GM23338 (cell line): Measurements from ENCODE around the gene GIMAP2. TPM values are rescaled to one million over a fixed set of nuclear protein-coding genes. Genes with fewer than 3 reads are reported as not detected.

Experiments used
- ATAC-seq: fragments of 200-7000 bp; cut with Tn5 transposase; 3 replicates; pipeline ENCODE4 v1.9.1; 2020
- DNase-seq: peaks from one replicate; pipeline ENCODE4 v3.0.0-alpha.2; 2015; ENCODE audit warnings: low spot score
- H2AFZ ChIP-seq: fragments of 200-600 bp; sonication (generic); 2 replicates; pipeline ENCODE4 v1.8.0; 2016; ENCODE audit warnings: antibody characterized with exemption, mild to moderate bottlenecking, moderate library complexity
- H3F3A ChIP-seq: fragments of 200-600 bp; sonication (generic); replicated peaks from 2 replicates; pipeline ENCODE4 v1.8.0; 2017; ENCODE audit warnings: antibody characterized with exemption, mixed run types, low read depth
- H3K27ac ChIP-seq: fragments of 200-600 bp; sonication (generic); 2 replicates; pipeline ENCODE4 v1.6.1; 2016; ENCODE audit warnings: low read depth
- H3K27me3 ChIP-seq: fragments of 200-600 bp; sonication (generic); 2 replicates; pipeline ENCODE4 v1.8.0; 2016; ENCODE audit warnings: mild to moderate bottlenecking, mixed run types, moderate library complexity; ENCODE audit not compliant: insufficient read depth
- H3K36me3 ChIP-seq: fragments of 200-600 bp; sonication (generic); 2 replicates; pipeline ENCODE4 v1.8.0; 2016; ENCODE audit warnings: mild to moderate bottlenecking; ENCODE audit not compliant: insufficient read depth
- H3K4me1 ChIP-seq: fragments of 200-600 bp; sonication (generic); 2 replicates; pipeline ENCODE4 v1.8.0; 2016; ENCODE audit warnings: mild to moderate bottlenecking, moderate library complexity; ENCODE audit not compliant: insufficient read depth
- H3K4me2 ChIP-seq: fragments of 200-600 bp; sonication (generic); 2 replicates; pipeline ENCODE4 v1.7.1; 2017; ENCODE audit warnings: mixed run types
- H3K4me3 ChIP-seq: fragments of 200-600 bp; sonication (generic); 2 replicates; pipeline ENCODE4 v1.6.1; 2016; ENCODE audit warnings: mixed run types
- H3K79me2 ChIP-seq: fragments of 200-600 bp; sonication (generic); replicated peaks from 2 replicates; pipeline ENCODE4 v1.8.0; 2017; ENCODE audit warnings: mild to moderate bottlenecking; ENCODE audit not compliant: insufficient read depth
- H3K9me2 ChIP-seq: fragments of 200-600 bp; sonication (generic); 2 replicates; pipeline ENCODE4 v1.8.0; 2017; ENCODE audit not compliant: insufficient read depth
- H4K20me1 ChIP-seq: fragments of 200-600 bp; sonication (generic); replicated peaks from 2 replicates; pipeline ENCODE4 v1.8.0; 2017; ENCODE audit warnings: mild to moderate bottlenecking; ENCODE audit not compliant: insufficient read depth
- H3K27ac Mint-ChIP-seq: 2 replicates; pipeline ENCODE4 v1.8.0; 2020; ENCODE audit warnings: inconsistent platforms, mild to moderate bottlenecking, moderate library complexity, mixed read lengths
- H3K27me3 Mint-ChIP-seq: 3 replicates; pipeline ENCODE4 v1.8.0; 2022; ENCODE audit warnings: low read depth, mild to moderate bottlenecking, moderate library complexity, mixed read lengths, inconsistent platforms; ENCODE audit not compliant: insufficient read depth, poor library complexity
- H3K36me3 Mint-ChIP-seq: 3 replicates; pipeline ENCODE4 v1.8.0; 2021; ENCODE audit warnings: low read depth, mild to moderate bottlenecking, inconsistent platforms, moderate library complexity, mixed read lengths
- H3K4me1 Mint-ChIP-seq: 3 replicates; pipeline ENCODE4 v1.8.0; 2020; ENCODE audit warnings: mild to moderate bottlenecking, inconsistent platforms, mixed read lengths
- H3K4me3 Mint-ChIP-seq: 3 replicates; pipeline ENCODE4 v1.8.0; 2021; ENCODE audit warnings: moderate library complexity, mild to moderate bottlenecking, inconsistent platforms, mixed read lengths
- H3K9me3 Mint-ChIP-seq: 3 replicates; pipeline ENCODE4 v1.8.0; 2020; ENCODE audit warnings: moderate library complexity, mild to moderate bottlenecking, inconsistent platforms, mixed read lengths
- CREB1 ChIP-seq: fragments of 250-450 bp; sonication (Bioruptor Pico); IDR thresholded peaks from 2 replicates; pipeline ENCODE4 v1.5.0; 2020; ENCODE audit warnings: low read depth, mild to moderate bottlenecking, moderate library complexity
- ETS1 ChIP-seq: IDR thresholded peaks from 2 replicates; pipeline ENCODE4 v1.6.1; 2016; ENCODE audit warnings: antibody characterized with exemption
- EZH2 ChIP-seq: fragments of 200-600 bp; sonication (generic); IDR thresholded peaks from one replicate; pipeline ENCODE4 v1.8.0; 2017; ENCODE audit warnings: antibody characterized with exemption, mild to moderate bottlenecking, low read depth; ENCODE audit not compliant: unreplicated experiment
- EZH2phosphoT487 ChIP-seq: fragments of 200-600 bp; sonication (generic); IDR thresholded peaks from one replicate; pipeline ENCODE4 v1.8.1; 2018; ENCODE audit warnings: antibody characterized with exemption; ENCODE audit not compliant: unreplicated experiment
- JUNB ChIP-seq: IDR thresholded peaks from one replicate; pipeline ENCODE4 v1.6.1; 2016; ENCODE audit warnings: antibody characterized with exemption; ENCODE audit not compliant: unreplicated experiment
- POLR2AphosphoS5 ChIP-seq: IDR thresholded peaks from 2 replicates; pipeline ENCODE4 v1.6.1; 2016; ENCODE audit warnings: antibody characterized with exemption, low read depth
- STAT1 ChIP-seq: IDR thresholded peaks from one replicate; pipeline ENCODE4 v1.6.1; 2016; ENCODE audit warnings: antibody characterized with exemption; ENCODE audit not compliant: unreplicated experiment
- ZNF114 ChIP-seq: fragments of 250-450 bp; sonication (Bioruptor Pico); IDR thresholded peaks from 2 replicates; pipeline ENCODE4 v1.5.0; 2020; ENCODE audit warnings: mild to moderate bottlenecking, moderate library complexity
- ZNF331 ChIP-seq: fragments of 250-450 bp; sonication (Bioruptor Pico); IDR thresholded peaks from 2 replicates; pipeline ENCODE4 v1.5.0; 2020; ENCODE audit warnings: low read depth, mild to moderate bottlenecking, moderate library complexity
- polyA plus RNA-seq: library from polyadenylated mRNA; unstranded; fragments of >200 nt; fragmentation: Nextera tagmentation; extraction: Ambion mirVana; gene quantifications from 2 replicates; pipeline ENCODE4 v1.2.1, GENCODE V29; 2016
- total RNA-seq: library from RNA; depleted of rRNA; stranded (reverse); fragments of >200 nt; shearing (Covaris generic); gene quantifications from 2 replicates; pipeline ENCODE4 v1.2.3, GENCODE V29; 2014
- TF ChIP-seq, protein P1 (sequence below), 2 experiments: fragments of 200-600 bp in 1 of 2; sonication (generic) in 1 of 2; conservative IDR thresholded peaks; 2 replicates each; pipeline versions ENCODE4 v1.5.1 to v1.6.1; 2016 to 2017; ENCODE audit warnings: antibody characterized with exemption in 2 of 2, low read depth in 2 of 2, mild to moderate bottlenecking in 2 of 2, moderate library complexity in 1 of 2
- TF ChIP-seq, protein P2 (sequence below): fragments of 250-450 bp; sonication (Bioruptor Pico); IDR thresholded peaks from 2 replicates; pipeline ENCODE4 v1.5.0; 2020; ENCODE audit warnings: mild to moderate bottlenecking, moderate library complexity

GIMAP2 gene
- total and polyA plus RNA-seq, 2 experiments from 2014 or later = not detected

- Histone ChIP-seq H2AFZ (no peak overlapping the region), H3F3A (no peaks in the 10 kb centered on the region), H3K4me3 (no peak overlapping the region), H3K4me1 (no peaks in the 10 kb centered on the region), H3K27ac (no peak overlapping the region), H3K36me3 (no peaks in the 10 kb centered on the region), H3K27me3 (no peaks in the 10 kb centered on the region), H3K79me2 (no peaks in the 10 kb centered on the region), H3K9me2 (no peaks in the 10 kb centered on the region; the same call in 1 of the 2 replicates), H4K20me1 (no peaks in the 10 kb centered on the region), H3K4me2 (no peak overlapping the region)
- DNase-seq (no peak), ATAC-seq (no peak)
- no peak overlapping the region for H3K27ac Mint-ChIP-seq
- H3K4me3 Mint-ChIP-seq = no peak overlapping the region
- H3K36me3 Mint-ChIP-seq = no peaks in the 10 kb centered on the region
- TF ChIP-seq ZNF114 (no peak), CREB1 (CRISPR knock-in tag) (no peak)
- H3K9me3 Mint-ChIP-seq = 0 out of 3 replicates have a peak, but pooled peaks cover under 1% of the 10 kb centered on the region
- H3K4me1 Mint-ChIP-seq = no peaks in the 10 kb centered on the region
- peaks cover 3% of the 10 kb centered on the region for H3K27me3 Mint-ChIP-seq
These were observed 40.1 kb upstream of the GIMAP2 start for GRCh38 chr7:150645259-150646020.

- Histone ChIP-seq H3F3A (no peaks in the 10 kb centered on the region), H3K27me3 (no peaks in the 10 kb centered on the region), H2AFZ (no peak overlapping the region), H3K9me2 (0 out of 2 replicates have a peak, but pooled peaks cover 5% of the 10 kb centered on the region), H3K4me3 (no peak overlapping the region), H3K79me2 (no peaks in the 10 kb centered on the region), H3K27ac (no peak overlapping the region), H3K4me2 (no peak overlapping the region), H3K4me1 (no peaks in the 10 kb centered on the region), H3K36me3 (no peaks in the 10 kb centered on the region), H4K20me1 (no peaks in the 10 kb centered on the region)
- no peak overlapping the region for H3K4me3 Mint-ChIP-seq
- no peak for ATAC-seq
- H3K27me3 Mint-ChIP-seq = peaks cover 2% of the 10 kb centered on the region
- no peak for DNase-seq
- H3K9me3 Mint-ChIP-seq = peaks cover 8% of the 10 kb centered on the region
- no peaks in the 10 kb centered on the region for H3K36me3 Mint-ChIP-seq
- no peaks in the 10 kb centered on the region for H3K4me1 Mint-ChIP-seq
- no peak overlapping the region for H3K27ac Mint-ChIP-seq
- no peak for TF ChIP-seq ZNF331
- TF ChIP-seq, protein P1, sequence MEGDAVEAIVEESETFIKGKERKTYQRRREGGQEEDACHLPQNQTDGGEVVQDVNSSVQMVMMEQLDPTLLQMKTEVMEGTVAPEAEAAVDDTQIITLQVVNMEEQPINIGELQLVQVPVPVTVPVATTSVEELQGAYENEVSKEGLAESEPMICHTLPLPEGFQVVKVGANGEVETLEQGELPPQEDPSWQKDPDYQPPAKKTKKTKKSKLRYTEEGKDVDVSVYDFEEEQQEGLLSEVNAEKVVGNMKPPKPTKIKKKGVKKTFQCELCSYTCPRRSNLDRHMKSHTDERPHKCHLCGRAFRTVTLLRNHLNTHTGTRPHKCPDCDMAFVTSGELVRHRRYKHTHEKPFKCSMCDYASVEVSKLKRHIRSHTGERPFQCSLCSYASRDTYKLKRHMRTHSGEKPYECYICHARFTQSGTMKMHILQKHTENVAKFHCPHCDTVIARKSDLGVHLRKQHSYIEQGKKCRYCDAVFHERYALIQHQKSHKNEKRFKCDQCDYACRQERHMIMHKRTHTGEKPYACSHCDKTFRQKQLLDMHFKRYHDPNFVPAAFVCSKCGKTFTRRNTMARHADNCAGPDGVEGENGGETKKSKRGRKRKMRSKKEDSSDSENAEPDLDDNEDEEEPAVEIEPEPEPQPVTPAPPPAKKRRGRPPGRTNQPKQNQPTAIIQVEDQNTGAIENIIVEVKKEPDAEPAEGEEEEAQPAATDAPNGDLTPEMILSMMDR (conservative IDR thresholded peaks at IDR 0.05; ENCODE audit: low read depth in 2 of 2) = no peak
- no peak for TF ChIP-seq ETS1
- no peak for TF ChIP-seq EZH2
- TF ChIP-seq CREB1 (CRISPR knock-in tag) = no peak
- no peak for TF ChIP-seq STAT1
- TF ChIP-seq EZH2phosphoT487 = no peak
- no peak for TF ChIP-seq ZNF114
- no peak for TF ChIP-seq POLR2AphosphoS5
- TF ChIP-seq JUNB = no peak
- TF ChIP-seq, protein P2, sequence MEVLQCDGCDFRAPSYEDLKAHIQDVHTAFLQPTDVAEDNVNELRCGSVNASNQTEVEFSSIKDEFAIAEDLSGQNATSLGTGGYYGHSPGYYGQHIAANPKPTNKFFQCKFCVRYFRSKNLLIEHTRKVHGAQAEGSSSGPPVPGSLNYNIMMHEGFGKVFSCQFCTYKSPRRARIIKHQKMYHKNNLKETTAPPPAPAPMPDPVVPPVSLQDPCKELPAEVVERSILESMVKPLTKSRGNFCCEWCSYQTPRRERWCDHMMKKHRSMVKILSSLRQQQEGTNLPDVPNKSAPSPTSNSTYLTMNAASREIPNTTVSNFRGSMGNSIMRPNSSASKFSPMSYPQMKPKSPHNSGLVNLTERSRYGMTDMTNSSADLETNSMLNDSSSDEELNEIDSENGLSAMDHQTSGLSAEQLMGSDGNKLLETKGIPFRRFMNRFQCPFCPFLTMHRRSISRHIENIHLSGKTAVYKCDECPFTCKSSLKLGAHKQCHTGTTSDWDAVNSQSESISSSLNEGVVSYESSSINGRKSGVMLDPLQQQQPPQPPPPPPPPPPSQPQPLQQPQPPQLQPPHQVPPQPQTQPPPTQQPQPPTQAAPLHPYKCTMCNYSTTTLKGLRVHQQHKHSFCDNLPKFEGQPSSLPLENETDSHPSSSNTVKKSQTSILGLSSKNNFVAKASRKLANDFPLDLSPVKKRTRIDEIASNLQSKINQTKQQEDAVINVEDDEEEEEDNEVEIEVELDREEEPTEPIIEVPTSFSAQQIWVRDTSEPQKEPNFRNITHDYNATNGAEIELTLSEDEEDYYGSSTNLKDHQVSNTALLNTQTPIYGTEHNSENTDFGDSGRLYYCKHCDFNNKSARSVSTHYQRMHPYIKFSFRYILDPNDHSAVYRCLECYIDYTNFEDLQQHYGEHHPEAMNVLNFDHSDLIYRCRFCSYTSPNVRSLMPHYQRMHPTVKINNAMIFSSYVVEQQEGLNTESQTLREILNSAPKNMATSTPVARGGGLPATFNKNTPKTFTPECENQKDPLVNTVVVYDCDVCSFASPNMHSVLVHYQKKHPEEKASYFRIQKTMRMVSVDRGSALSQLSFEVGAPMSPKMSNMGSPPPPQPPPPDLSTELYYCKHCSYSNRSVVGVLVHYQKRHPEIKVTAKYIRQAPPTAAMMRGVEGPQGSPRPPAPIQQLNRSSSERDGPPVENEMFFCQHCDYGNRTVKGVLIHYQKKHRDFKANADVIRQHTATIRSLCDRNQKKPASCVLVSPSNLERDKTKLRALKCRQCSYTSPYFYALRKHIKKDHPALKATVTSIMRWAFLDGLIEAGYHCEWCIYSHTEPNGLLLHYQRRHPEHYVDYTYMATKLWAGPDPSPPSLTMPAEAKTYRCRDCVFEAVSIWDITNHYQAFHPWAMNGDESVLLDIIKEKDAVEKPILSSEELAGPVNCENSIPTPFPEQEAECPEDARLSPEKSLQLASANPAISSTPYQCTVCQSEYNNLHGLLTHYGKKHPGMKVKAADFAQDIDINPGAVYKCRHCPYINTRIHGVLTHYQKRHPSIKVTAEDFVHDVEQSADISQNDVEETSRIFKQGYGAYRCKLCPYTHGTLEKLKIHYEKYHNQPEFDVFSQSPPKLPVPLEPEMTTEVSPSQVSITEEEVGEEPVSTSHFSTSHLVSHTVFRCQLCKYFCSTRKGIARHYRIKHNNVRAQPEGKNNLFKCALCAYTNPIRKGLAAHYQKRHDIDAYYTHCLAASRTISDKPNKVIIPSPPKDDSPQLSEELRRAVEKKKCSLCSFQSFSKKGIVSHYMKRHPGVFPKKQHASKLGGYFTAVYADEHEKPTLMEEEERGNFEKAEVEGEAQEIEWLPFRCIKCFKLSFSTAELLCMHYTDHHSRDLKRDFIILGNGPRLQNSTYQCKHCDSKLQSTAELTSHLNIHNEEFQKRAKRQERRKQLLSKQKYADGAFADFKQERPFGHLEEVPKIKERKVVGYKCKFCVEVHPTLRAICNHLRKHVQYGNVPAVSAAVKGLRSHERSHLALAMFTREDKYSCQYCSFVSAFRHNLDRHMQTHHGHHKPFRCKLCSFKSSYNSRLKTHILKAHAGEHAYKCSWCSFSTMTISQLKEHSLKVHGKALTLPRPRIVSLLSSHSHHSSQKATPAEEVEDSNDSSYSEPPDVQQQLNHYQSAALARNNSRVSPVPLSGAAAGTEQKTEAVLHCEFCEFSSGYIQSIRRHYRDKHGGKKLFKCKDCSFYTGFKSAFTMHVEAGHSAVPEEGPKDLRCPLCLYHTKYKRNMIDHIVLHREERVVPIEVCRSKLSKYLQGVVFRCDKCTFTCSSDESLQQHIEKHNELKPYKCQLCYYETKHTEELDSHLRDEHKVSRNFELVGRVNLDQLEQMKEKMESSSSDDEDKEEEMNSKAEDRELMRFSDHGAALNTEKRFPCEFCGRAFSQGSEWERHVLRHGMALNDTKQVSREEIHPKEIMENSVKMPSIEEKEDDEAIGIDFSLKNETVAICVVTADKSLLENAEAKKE (CRISPR knock-in tag) = no peak
These were observed 37.0 kb upstream of the GIMAP2 start for GRCh38 chr7:150648353-150649079.
